ENCODE data around the gene STAT4. TPM values are rescaled to one million over a fixed set of nuclear protein-coding genes. Genes with fewer than 3 reads are reported as not detected.
A peak's percentile ranks its signal among the peaks of the same experiment; 100 is the strongest.

The STAT4 gene
- total and polyA plus RNA-seq, 2 donors from 2014 or later = 1.2 to 8.5 TPM

- Histone ChIP-seq H3K27me3 (ENCODE audit: control insufficient read depth, insufficient read depth, low read length) (no peaks in the 10 kb centered on the region), H3K27ac (ENCODE audit: low read depth in 2 of 2, low read length in 2 of 2) (no peak overlapping the region), H3K9me3 (ENCODE audit: control insufficient read depth in 2 of 3, insufficient read depth in 1 of 3, low read length in 3 of 3) (no peaks in the 10 kb centered on the region), H3K9ac (ENCODE audit: low read length in 3 of 3) (no peak overlapping the region), H3K36me3 (ENCODE audit: control insufficient read depth in 2 of 3, insufficient read depth in 3 of 3, low read length in 3 of 3) (no peaks in the 10 kb centered on the region), H3K4me3 (ENCODE audit: low read length in 3 of 3) (no peak overlapping the region), H3K4me1 (ENCODE audit: control insufficient read depth in 2 of 3, insufficient read depth in 2 of 3, low read depth in 1 of 3, low read length in 3 of 3) (peaks cover 0 to 11% (median 10%) of the 10 kb centered on the region in 3 donors)
- intact Hi-C loops (cut with DNase I) = no loop called here
- TF ChIP-seq CTCF (IDR thresholded peaks at IDR 0.05; ENCODE audit: borderline replicate concordance, extremely low read depth, insufficient read depth) = no peak
- no peak for DNase-seq
- no peak for FAIRE-seq
These were observed 132.7 kb downstream of the STAT4 start for GRCh38 chr2:191018048-191018447.

GRCh38 chr2:191015831-191016230, 135.0 kb downstream of the STAT4 start:
- TF ChIP-seq CTCF (IDR thresholded peaks at IDR 0.05; ENCODE audit: borderline replicate concordance, extremely low read depth, insufficient read depth) = no peak
- Histone ChIP-seq H3K36me3 (ENCODE audit: control insufficient read depth in 2 of 3, insufficient read depth in 3 of 3, low read length in 3 of 3) (no peaks in the 10 kb centered on the region), H3K9me3 (ENCODE audit: control insufficient read depth in 2 of 3, insufficient read depth in 1 of 3, low read length in 3 of 3) (no peaks in the 10 kb centered on the region), H3K27me3 (ENCODE audit: control insufficient read depth, insufficient read depth, low read length) (no peaks in the 10 kb centered on the region), H3K9ac (ENCODE audit: low read length in 3 of 3) (no peak overlapping the region), H3K4me3 (ENCODE audit: low read length in 3 of 3) (no peak overlapping the region), H3K4me1 (ENCODE audit: control insufficient read depth in 2 of 3, insufficient read depth in 2 of 3, low read depth in 1 of 3, low read length in 3 of 3) (peaks cover 0 to 17% (median 5%) of the 10 kb centered on the region in 3 donors), H3K27ac (ENCODE audit: low read depth in 2 of 2, low read length in 2 of 2) (no peak overlapping the region)
- intact Hi-C loops (cut with DNase I) = no loop called here
- FAIRE-seq = no peak
- no peak for DNase-seq

DNA sequence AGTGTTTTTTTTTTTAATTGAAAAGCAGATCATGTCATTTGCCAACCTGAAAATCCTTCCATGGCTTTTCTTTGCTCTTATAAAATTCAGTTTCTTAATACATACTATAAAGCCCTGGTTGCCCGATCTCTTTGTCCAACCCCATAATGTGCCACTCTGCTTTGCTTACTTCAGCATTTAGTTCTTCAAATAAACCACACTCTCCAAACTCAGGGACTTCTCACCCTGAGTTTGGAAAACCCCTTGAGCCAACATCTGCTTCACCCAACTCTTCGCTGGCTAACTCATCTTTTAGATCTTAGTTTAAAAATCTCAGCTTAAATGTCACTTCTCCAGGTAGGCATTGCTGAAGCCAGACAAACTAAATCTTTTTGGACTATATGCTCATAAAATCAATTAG, 135.6 kb downstream of the STAT4 start:
- H3K9ac ChIP-seq (ENCODE audit: low read length in 3 of 3) = no peak overlapping the region
- peaks cover 0 to 15% (median 5%) of the 10 kb centered on the region in 3 donors for H3K4me1 ChIP-seq (ENCODE audit: control insufficient read depth in 2 of 3, insufficient read depth in 2 of 3, low read depth in 1 of 3, low read length in 3 of 3)
- FAIRE-seq (no peak), DNase-seq (no peak)
- no peaks in the 10 kb centered on the region for H3K36me3 ChIP-seq (ENCODE audit: control insufficient read depth in 2 of 3, insufficient read depth in 3 of 3, low read length in 3 of 3)
- no peak overlapping the region for H3K27ac ChIP-seq (ENCODE audit: low read depth in 2 of 2, low read length in 2 of 2)
- no peak overlapping the region for H3K4me3 ChIP-seq (ENCODE audit: low read length in 3 of 3)
- no peaks in the 10 kb centered on the region for H3K9me3 ChIP-seq (ENCODE audit: control insufficient read depth in 2 of 3, insufficient read depth in 1 of 3, low read length in 3 of 3)
- intact Hi-C loops (cut with DNase I) = no loop called here
- no peak for TF ChIP-seq CTCF (IDR thresholded peaks at IDR 0.05; ENCODE audit: borderline replicate concordance, extremely low read depth, insufficient read depth)
- H3K27me3 ChIP-seq (ENCODE audit: control insufficient read depth, insufficient read depth, low read length) = no peaks in the 10 kb centered on the region

- Histone ChIP-seq H3K9me3 (ENCODE audit: control insufficient read depth in 2 of 3, insufficient read depth in 1 of 3, low read length in 3 of 3) (no peaks in the 10 kb centered on the region), H3K27ac (ENCODE audit: low read depth in 2 of 2, low read length in 2 of 2) (peak overlapping the region; percentile 91 to 97), H3K36me3 (ENCODE audit: control insufficient read depth in 2 of 3, insufficient read depth in 3 of 3, low read length in 3 of 3) (no peaks in the 10 kb centered on the region), H3K27me3 (ENCODE audit: control insufficient read depth, insufficient read depth, low read length) (no peaks in the 10 kb centered on the region), H3K4me3 (ENCODE audit: low read length in 3 of 3) (peak overlapping the region; percentile 82 to 86 (median 85)), H3K9ac (ENCODE audit: low read length in 3 of 3) (peak overlapping the region in 2 of 3 donors; percentile 65 to 81), H3K4me1 (ENCODE audit: control insufficient read depth in 2 of 3, insufficient read depth in 2 of 3, low read depth in 1 of 3, low read length in 3 of 3) (peaks cover 0 to 15% (median 4%) of the 10 kb centered on the region in 3 donors)
- FAIRE-seq = no peak
- DNase-seq = no peak
- intact Hi-C loops (cut with DNase I) = no loop called here
- TF ChIP-seq CTCF (IDR thresholded peaks at IDR 0.05; ENCODE audit: borderline replicate concordance, extremely low read depth, insufficient read depth) = no peak
These were observed 136.2 kb downstream of the STAT4 start for GRCh38 chr2:191014653-191015020.

All from kidney (tissue), 14 donors.